Activated T-cell treated with anti-CD3 and anti-CD28 coated beads for 24 hours (primary cell): ENCODE measurements around the gene CATSPERZ.

Experiments used
- DNase-seq: peaks from one replicate; pipeline ENCODE4 v3.0.0-alpha.2; 2020; ENCODE audit warnings: low read depth

The CATSPERZ gene, protein sequence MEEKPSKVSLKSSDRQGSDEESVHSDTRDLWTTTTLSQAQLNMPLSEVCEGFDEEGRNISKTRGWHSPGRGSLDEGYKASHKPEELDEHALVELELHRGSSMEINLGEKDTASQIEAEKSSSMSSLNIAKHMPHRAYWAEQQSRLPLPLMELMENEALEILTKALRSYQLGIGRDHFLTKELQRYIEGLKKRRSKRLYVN

DNA sequence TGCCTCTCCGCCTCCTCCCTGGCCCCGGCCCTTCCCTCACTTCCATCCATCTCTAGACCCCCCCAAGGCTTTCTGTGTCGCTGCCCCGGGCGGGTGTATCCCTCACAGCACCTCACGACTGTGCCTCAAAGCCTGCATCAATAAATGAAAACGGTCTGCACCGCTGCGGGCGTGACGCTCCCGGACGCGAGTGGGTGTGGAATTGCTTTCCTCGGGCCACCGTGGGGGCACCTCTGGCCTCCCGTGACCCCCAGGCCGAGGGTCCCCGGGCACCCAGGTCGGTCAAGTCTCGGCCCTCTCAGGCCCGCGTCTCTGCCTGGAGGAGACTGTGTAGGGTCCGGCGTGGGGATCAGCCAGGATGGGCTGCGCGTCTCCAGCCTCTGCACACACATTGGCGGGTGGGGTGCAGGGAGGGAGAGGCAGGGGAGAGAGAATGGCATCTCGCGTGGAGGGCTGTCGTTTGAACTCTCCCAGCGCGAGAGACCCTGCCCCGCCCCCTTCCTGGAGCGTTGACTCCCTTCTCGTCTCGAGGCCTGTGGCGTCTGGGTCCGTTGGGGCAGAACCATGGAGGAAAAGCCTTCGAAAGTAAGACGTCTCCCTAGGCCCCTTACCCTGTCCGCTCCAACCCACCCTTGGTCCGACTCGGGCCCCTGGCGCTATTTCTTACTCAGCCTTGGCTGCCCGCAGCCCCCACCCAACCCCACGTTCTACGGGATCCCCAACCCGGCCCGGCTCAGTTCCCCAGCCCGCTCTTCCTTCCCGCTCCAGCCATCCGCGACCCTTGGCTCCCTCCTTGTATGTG lies at the start of gene CATSPERZ:
CATSPERZ (plus strand) TSS at position 512 of the 802 bp plus-strand sequence; CDS start at position 565, 53 bp downstream.
- DNase-seq: no peak

DNA sequence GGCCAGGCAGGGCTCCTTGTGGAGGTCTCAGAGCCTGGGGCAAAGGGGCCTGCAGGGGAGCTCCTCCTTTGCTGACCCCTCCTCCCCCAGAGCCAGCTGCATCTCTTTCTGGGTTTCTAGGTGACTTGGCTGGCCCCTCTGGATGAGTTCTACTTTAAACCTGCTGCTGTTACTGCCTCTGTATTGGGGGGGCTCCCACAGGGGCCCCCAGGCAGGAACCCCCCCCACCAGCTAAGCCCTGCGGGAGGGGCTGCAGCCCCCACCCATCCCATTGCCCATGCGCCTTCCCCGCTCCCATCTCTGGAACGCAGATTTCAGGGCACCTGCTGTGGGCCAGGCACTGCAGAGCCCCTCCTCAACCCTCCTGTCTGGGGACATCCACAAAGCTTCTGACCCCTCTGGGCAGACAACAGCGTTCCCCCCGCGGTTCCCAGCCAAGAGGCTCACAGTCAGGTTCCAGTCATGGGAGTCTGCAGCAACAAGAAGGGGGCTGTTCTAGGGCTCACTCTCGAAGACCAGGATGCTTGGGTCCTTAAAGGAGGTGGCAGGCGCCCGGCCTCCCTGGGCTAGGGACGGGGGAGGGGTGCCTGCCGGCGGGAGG lies 49.6 kb upstream of the CATSPERZ start:
- no peak for DNase-seq

DNA sequence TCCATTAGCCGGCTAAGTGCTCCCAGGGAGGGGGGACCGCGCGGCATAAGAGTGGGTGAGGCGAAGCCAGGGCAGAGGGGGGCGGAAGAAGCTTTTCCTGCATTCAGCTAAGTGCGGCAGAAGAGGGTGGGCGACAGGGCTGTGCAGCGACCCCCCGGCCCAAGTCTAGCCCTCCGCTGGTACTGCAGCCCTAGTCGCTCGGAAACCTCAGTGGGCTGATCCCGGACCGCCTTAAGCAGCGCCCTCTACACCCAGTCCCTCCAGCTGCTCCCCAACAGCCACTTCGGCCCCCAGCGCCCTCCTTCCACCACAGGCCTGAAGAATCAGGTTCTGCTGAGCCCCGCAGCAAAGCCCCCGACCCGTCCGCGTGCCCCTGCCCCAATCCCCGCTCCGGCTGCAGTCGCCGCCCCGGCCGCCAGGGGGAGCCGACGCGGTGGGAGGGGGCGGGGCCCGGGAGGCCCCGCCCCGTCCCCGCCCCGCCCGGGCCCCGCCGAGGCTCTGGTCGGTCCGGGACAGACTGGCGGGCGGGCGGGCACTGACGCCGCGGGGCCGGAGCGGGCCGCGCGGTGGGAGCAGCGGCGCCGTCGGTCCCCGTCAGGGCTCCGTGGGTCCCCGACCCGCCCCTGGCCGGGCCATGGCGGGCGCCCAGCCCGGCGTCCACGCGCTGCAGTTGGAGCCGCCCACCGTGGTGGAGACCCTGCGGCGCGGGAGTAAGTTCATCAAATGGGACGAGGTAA lies 49.0 kb upstream of the CATSPERZ start, which contains the start of gene PLCB3:
PLCB3 (plus strand) TSS at position 515 of the 737 bp plus-strand sequence; CDS start at position 635, 120 bp downstream.
- DNase-seq: no peak

DNA sequence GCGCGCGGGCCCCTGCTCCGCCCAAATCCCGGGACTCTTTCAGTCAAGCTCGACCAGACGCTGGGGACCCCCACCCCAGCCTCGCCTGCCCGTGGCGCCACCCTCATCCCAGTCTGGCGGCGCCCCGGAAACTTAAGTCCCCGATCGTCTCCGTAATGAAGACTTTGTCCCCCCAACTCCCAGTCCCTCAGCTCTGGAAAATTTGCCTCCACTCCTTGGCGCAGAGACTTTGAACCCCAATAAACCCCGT lies 48.5 kb upstream of the CATSPERZ start:
- no peak for DNase-seq

DNA sequence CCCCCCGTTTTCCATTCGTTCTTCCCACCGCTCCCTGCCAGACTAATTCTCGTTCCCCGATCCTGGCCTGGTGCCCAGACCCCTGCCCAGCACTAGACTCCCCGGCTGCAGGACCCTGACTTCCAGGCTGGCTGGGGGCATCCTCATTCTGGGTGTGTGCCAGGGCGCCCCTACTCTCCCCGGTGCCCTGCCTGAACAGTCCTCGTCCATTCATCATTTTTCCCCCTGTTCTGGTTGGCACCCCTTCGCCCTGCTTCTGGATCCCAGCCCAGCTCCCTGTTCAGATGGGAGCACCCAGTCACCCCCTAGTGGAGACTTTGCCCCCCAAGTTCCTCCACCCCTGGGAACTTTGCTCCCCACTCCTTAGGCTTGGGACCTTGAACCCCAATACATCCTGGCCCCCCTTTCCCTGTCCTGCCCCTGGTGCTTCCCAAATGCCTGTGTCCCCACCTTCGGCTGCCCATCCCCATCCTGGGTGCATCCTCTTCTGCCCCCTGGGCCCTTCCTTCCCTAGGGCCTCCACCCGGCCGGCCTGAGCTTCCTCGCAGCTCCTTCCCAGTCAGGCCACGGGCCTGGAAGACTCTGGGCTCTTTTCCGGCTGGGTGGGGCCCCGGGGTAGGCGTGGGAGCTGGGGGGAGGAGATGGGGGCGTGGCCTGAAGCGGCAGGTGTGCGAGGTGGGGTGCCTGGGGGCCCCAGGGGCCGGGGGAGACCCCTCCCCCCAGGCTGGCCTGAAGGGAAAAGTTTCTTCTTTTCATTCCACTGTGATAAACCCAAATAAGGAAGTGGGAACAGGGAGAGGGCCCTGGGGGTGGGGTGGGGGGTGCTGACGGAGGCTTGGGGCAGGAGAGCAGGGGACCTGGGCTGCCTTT lies 47.9 kb upstream of the CATSPERZ start:
- no peak for DNase-seq

DNA sequence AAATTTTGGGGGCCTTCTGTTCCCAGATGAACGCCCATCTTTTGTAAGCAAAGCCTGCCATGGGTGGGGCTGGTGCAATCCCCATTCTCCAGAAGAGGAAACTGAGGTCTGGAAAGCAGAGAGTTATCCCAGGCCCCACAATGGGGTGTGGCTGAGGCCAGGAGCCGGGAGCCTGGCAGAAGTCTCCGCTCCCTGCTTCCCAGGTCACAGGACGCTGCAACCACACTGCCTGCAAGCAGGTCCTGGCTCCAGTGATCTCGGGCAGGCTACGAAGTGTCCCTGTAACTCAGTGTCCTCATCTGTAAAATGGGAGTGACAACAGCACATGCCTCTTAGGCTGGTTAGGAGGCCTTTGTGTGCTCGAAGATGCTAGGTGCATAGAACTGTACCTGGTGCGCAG lies 47.1 kb upstream of the CATSPERZ start:
- no peak for DNase-seq

DNA sequence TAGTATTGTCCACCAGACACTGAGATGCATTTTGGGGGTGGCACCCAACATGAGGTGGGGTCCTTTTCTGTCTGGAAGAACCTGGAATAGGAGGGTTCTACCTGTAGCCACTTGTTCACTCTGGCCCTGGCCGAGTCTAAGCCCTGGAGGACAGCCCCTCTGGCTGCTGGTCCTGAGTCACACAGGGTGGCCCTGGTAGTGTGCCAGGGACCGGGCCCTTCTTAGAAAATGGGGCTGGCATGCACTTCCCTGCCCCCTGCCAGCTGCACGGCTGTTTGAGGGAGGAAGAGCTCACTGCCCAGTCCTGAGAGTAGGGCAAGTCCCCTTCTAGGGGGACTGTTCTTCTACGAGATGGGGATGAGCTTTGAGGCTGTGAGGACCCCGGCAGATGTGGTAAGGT lies 46.7 kb upstream of the CATSPERZ start:
- DNase-seq: no peak

DNA sequence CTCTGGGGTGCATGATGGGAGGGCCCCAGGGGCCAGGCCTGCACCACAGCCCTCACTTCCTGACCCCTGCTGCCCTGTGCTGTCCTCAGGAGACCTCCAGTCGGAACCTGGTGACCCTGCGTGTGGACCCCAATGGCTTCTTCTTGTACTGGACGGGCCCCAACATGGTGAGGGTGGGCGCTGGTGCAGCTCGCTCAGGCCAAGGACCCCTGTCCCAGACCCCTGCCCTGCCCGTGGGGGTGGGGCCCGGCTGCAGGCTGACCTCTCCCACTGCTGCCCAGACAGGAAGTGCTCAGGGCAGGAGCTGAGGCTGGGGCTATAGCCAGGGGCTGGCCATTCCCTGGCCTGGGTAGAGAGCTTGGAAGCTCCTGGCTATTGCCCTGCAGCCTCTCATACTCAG lies 45.8 kb upstream of the CATSPERZ start:
- no peak for DNase-seq

DNA sequence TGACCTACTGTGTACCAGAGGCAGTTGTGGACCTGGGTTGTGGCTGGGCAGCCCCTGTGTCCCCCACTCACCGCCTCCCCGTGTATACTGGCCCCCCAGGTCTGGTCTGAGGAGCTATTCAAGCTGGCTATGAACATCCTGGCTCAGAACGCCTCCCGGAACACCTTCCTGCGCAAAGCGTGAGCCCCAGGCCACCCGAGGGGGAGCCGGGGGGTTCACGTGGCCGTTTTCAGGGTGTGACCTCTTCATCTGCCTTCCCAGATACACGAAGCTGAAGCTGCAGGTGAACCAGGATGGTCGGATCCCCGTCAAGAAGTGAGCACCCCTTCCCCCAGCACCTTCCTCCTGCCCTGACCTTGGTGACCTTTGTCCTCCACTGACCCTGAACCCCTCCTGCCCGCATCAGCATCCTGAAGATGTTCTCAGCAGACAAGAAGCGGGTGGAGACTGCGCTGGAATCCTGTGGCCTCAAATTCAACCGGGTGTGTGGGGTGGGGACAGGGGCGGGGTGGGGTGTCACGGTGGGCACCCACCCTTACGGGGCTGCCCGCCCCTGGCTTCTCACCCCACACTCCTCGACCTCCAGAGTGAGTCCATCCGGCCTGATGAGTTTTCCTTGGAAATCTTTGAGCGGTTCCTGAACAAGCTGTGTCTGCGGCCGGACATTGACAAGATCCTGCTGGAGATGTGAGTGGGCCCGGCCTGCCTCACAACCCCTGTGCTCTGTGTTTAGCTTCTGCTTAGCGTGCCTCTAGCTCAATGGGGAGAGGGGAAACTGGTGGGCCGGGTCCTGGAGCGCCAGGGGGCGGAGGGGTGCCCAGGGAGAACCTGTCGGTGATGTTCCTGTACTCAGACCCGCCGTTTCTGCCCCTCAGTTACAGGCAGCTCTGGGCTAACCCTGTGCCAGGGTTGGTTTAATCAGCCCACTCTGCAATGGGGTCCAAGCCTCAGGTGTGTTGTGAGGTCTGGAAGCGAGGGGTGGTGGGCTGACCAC lies 44.7 kb upstream of the CATSPERZ start:
- no peak for DNase-seq

DNA sequence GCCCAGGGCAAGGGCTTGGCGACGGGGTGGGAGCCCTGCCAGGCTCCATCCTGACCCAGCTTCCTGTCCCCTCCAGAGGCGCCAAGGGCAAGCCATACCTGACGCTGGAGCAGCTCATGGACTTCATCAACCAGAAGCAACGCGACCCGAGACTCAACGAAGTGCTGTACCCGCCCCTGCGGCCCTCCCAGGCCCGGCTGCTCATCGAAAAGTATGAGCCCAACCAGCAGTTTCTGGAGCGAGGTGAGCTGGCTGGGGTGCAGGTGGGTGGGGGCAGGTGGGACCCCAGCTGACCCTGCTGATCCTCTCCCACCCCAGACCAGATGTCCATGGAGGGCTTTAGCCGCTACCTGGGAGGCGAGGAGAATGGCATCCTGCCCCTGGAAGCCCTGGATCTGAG lies 43.9 kb upstream of the CATSPERZ start:
- no peak for DNase-seq

DNA sequence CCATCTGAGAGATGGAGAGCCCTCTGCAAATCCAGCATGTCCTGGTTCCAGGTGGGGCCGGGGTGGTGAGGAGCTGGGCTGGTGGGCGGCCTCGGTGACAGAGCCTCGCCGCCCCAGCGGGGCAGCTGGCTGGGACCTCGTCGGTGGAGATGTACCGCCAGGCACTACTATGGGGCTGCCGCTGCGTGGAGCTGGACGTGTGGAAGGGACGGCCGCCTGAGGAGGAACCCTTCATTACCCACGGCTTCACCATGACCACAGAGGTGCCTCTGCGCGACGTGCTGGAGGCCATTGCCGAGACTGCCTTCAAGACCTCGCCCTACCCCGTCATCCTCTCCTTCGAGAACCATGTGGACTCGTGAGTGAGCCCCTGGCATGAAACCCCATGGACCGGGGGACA lies 41.8 kb upstream of the CATSPERZ start:
- no peak for DNase-seq

DNA sequence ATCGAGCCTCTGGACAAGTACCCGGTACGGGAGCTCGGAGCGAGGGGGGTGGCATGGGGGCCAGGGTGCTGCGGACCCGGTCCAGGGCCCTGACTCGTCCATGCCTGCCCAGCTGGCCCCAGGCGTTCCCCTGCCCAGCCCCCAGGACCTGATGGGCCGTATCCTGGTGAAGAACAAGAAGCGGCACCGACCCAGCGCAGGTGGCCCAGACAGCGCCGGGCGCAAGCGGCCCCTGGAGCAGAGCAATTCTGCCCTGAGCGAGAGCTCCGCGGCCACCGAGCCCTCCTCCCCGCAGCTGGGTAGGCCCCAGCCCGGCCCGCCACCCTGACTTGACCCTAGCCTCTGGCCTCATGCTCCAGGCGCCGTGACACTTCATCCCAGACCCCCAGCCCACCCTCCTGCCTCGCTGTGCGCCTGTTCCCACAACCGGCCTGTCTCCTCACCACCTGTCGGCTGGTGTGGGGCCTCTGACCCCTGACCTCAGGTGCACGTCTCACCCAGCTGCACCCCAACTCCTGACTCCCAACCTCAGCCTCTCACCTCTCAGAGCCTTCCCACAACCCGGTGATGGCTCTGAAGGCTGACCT lies 41.1 kb upstream of the CATSPERZ start:
- DNase-seq: no peak

DNA sequence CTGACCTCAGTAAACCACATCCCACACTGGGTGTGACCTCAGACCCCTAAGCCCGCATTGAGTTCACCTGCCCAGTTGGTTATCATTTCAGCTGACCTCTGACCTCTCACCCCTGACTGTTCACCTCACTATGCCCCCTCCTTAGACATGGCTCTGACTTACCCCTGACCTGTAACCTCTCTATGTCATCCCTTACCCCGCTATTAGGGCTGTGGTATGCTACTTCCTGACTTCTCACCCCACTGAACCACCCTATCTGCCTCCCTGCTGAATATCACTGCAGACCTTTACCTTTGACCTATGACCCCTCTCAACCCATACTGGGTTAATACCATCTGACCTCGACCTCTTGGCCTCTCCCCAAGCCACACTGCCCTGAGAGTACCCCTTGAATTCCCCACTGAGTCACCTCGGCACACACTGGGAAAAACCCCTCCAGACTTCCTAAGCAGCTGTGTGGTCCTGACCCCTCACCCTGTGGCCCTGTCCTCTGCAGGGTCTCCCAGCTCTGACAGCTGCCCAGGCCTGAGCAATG lies 40.6 kb upstream of the CATSPERZ start:
- DNase-seq: no peak

DNA sequence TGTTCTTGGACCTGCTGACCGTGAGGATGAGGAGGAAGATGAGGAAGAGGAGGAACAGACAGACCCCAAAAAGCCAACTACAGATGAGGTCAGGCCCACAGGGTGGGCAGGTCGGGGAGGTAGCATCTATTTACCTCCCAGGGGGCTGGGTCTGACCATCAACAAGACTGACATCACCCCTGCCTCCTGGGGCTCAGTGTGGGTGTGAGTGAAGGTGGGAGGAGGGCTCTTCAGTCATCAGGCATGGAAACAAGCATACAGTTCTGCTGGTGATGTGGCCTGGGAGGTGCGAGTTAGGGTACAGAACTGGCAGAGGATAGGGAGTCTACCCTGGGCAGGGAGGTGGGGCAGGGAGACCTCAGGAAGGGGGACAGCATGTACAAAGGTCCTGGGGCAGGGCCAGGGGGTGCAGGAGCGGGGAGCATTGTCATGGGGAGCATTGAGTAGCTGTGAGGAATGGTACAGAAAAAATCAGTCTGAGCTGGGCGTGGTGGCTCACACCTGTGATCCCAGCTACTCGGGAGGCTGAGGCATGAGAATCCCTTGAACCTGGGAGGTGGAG lies 39.9 kb upstream of the CATSPERZ start:
- no peak for DNase-seq

DNA sequence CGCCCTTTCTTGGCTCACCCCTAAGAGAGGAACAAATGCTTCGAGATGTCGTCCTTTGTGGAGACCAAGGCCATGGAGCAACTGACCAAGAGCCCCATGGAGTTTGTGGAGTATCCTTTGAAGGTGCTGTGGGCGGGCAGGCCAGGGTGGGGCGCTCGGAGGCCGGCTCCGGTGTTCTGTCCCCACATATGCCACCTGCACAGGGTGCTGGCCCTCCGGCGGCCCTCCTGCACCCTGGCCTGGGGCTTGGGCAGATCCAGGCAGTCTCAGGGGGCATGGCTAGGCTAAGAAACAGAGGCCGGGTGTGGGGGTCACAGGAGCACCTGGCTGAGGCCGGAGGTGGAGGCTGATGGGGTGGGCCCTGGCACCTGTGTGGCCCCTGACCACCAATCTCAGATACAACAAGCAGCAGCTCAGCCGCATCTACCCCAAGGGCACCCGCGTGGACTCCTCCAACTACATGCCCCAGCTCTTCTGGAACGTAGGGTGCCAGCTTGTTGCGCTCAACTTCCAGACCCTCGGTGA lies 38.5 kb upstream of the CATSPERZ start:
- no peak for DNase-seq

DNA sequence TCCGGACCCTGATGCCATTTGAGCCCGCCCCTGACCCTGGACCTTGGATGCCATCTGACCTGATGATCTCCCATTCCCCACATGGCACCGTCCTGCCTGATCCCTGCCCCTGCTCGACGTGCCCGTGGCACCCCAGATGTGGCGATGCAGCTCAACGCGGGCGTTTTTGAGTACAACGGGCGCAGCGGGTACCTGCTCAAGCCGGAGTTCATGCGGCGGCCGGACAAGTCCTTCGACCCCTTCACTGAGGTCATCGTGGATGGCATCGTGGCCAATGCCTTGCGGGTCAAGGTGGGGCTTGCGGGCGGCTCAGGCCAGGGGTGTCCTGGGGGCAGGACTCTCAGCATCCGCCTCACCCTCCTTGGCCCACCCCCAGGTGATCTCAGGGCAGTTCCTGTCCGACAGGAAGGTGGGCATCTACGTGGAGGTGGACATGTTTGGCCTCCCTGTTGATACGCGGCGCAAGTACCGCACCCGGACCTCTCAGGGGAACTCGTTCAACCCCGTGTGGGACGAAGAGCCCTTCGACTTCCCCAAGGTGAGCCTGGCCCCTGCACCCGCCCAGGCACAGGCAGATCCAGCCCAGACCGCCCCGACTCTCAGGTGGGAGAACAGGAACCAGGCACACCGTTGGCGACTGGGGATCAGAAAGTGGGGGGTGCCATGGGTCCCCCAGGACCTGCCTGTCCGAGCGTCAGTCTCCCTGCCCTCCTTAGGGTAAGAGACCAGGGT lies 37.7 kb upstream of the CATSPERZ start:
- no peak for DNase-seq

DNA sequence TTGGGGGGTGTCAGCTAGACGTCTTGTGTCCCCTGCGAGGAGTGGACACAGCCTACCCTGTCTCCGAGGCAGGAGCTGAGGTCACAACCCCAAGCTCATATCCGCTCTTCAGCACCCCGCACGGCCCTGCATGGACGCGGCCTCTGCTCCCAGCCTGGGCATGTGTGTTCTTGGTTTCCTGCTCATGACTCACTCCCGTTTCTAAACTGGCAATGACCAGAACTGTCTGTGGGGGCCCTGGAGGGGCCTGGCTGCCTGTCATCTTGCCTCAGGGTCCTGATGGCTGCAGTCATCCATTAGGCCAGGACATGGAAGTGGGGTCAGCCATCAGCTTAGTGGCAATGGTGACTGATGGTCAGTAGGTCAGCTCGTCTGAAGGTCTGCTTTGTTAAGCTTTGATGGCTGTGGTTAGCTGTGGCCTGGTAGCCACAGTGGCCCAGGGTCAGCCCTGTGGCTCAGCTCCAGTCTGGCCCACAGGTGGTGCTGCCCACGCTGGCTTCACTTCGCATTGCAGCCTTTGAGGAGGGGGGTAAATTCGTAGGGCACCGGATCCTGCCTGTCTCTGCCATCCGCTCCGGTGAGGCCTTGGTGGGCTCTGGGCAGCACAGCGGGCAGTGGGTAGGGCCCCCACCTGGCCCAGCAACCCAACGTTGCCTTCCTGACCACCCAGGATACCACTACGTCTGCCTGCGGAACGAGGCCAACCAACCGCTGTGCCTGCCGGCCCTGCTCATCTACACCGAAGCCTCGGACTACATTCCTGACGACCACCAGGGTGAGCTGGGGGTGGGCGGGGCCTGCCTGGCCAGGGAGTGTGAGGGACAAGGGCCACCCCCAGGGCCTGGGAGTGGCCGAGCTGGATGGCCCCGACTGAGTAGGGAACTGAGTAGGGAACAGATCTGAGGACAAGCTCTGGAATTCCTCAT lies 36.9 kb upstream of the CATSPERZ start:
- DNase-seq: no peak

DNA sequence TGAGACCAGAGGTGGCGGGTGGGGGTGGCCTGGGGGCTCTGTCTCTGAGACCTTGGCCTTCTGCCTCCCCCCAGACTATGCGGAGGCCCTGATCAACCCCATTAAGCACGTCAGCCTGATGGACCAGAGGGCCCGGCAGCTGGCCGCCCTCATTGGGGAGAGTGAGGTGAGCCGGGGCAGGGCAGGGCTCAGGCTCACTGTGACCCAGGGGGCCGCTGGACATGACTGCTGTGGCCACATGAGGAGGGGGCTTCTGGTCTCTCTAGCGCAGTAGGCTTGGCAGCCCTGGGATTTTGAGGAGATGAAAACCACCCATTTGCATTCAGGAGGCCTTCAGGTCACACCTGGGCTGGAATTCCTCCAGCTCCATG lies 36.2 kb upstream of the CATSPERZ start:
- no peak for DNase-seq
